OCI-LY7 (cell line): ENCODE results near the gene UBAC1. TPM values are rescaled to one million over a fixed set of nuclear protein-coding genes. Genes with fewer than 3 reads are reported as not detected.

Experiments
- BruUV-seq: library from RNA; stranded (reverse); fragments of 400-500 nt; replicated peaks from 2 replicates; lab custom pipeline; 2021; lab: Mats Ljungman, UMichigan
- CTCF ChIA-PET: fragments of 300-600 bp; sonication (Branson Sonifier 250); formaldehyde crosslinking; loops from one replicate; lab custom pipeline; 2022; ENCODE audit warnings: antibody characterized with exemption; ENCODE audit not compliant: unreplicated experiment; lab: Charles Lee
- POLR2A ChIA-PET: fragments of 300-600 bp; sonication (Branson Sonifier 250); formaldehyde crosslinking; loops from one replicate; lab custom pipeline; 2022; ENCODE audit warnings: antibody characterized with exemption; lab: Charles Lee
- DNase-seq: peaks from one replicate; pipeline ENCODE4 v3.0.0-alpha.2; 2015; ENCODE audit warnings: low spot score
- H2AFZ ChIP-seq: fragments of 200-600 bp; sonication (generic), shearing (Covaris generic); 2 replicates; pipeline ENCODE4 v1.6.1; 2014; ENCODE audit warnings: mild to moderate bottlenecking, antibody characterized with exemption, low read length, moderate library complexity
- H3K27ac ChIP-seq: fragments of 200-600 bp; sonication (generic); 2 replicates; pipeline ENCODE4 v1.5.1; 2014; ENCODE audit warnings: mixed run types, low read depth, mild to moderate bottlenecking, moderate library complexity, low read length, inconsistent platforms; ENCODE audit not compliant: poor library complexity, severe bottlenecking
- H3K36me3 ChIP-seq: fragments of 200-600 bp; sonication (generic); 2 replicates; pipeline ENCODE4 v1.6.1; 2014; ENCODE audit warnings: mild to moderate bottlenecking, antibody characterized with exemption, low read length, moderate library complexity, mixed read lengths; ENCODE audit not compliant: insufficient read depth
- H3K4me1 ChIP-seq: fragments of 200-600 bp; sonication (generic); 2 replicates; pipeline ENCODE4 v1.5.1; 2014; ENCODE audit warnings: mild to moderate bottlenecking, low read length; ENCODE audit not compliant: insufficient read depth, poor library complexity, severe bottlenecking
- H3K4me2 ChIP-seq: fragments of 200-600 bp; sonication (generic); 2 replicates; pipeline ENCODE4 v1.6.1; 2014; ENCODE audit warnings: mild to moderate bottlenecking, low read length
- H3K4me3 ChIP-seq: fragments of 200-600 bp; sonication (generic); 2 replicates; pipeline ENCODE4 v1.5.1; 2014; ENCODE audit warnings: mild to moderate bottlenecking, low read depth, low read length; ENCODE audit not compliant: poor library complexity, severe bottlenecking
- H3K79me2 ChIP-seq: fragments of 200-600 bp; sonication (generic); 2 replicates; pipeline ENCODE4 v1.6.1; 2016; ENCODE audit warnings: low read depth, mild to moderate bottlenecking, low read length, moderate library complexity, mixed read lengths; ENCODE audit not compliant: insufficient read depth
- H3K9me2 ChIP-seq: fragments of 200-600 bp; sonication (generic); 2 replicates; pipeline ENCODE4 v1.6.1; 2016; ENCODE audit warnings: mild to moderate bottlenecking, low read length, mixed read lengths; ENCODE audit not compliant: insufficient read depth
- H3K9me3 ChIP-seq: fragments of 200-600 bp; sonication (generic); 2 replicates; pipeline ENCODE4 v1.6.1; 2014; ENCODE audit warnings: mild to moderate bottlenecking, mixed run types, low read length, mixed read lengths
- H4K20me1 ChIP-seq: fragments of 200-600 bp; sonication (generic); 2 replicates; pipeline ENCODE4 v1.6.1; 2014; ENCODE audit warnings: mild to moderate bottlenecking, antibody characterized with exemption, low read length, moderate library complexity, mixed read lengths; ENCODE audit not compliant: insufficient read depth
- EZH2phosphoT487 ChIP-seq: fragments of 200-600 bp; sonication (generic); IDR thresholded peaks from 2 replicates; pipeline ENCODE4 v1.6.1; 2018; ENCODE audit warnings: low read depth, borderline replicate concordance, mild to moderate bottlenecking, mixed run types, antibody characterized with exemption, low read length, moderate library complexity, mixed read lengths
- intact Hi-C: fragments of 100-400 bp; cut with micrococcal nuclease; formaldehyde crosslinking; loops from one replicate; pipeline ENCODE4 v1.10.0; 2022; ENCODE audit not compliant: unreplicated experiment
- total RNA-seq, 2 experiments: library from RNA; depleted of rRNA in 1 of 2; stranded (reverse); fragments of >200 nt in 1 of 2; shearing (Covaris generic) in 1 of 2; gene quantifications; 2 replicates each; pipeline ENCODE4 v1.2.3, GENCODE V29; 2014 to 2022
- TF ChIP-seq, protein P1 (sequence below): fragments of 200-600 bp; sonication (generic); conservative IDR thresholded peaks from 2 replicates; pipeline ENCODE4 v1.5.1; 2014; ENCODE audit warnings: mild to moderate bottlenecking, antibody characterized with exemption, low read length, moderate library complexity, mixed read lengths

Gene UBAC1
- total RNA-seq, 2 experiments from 2014 or later, result 42.3 to 59.2 TPM

DNA sequence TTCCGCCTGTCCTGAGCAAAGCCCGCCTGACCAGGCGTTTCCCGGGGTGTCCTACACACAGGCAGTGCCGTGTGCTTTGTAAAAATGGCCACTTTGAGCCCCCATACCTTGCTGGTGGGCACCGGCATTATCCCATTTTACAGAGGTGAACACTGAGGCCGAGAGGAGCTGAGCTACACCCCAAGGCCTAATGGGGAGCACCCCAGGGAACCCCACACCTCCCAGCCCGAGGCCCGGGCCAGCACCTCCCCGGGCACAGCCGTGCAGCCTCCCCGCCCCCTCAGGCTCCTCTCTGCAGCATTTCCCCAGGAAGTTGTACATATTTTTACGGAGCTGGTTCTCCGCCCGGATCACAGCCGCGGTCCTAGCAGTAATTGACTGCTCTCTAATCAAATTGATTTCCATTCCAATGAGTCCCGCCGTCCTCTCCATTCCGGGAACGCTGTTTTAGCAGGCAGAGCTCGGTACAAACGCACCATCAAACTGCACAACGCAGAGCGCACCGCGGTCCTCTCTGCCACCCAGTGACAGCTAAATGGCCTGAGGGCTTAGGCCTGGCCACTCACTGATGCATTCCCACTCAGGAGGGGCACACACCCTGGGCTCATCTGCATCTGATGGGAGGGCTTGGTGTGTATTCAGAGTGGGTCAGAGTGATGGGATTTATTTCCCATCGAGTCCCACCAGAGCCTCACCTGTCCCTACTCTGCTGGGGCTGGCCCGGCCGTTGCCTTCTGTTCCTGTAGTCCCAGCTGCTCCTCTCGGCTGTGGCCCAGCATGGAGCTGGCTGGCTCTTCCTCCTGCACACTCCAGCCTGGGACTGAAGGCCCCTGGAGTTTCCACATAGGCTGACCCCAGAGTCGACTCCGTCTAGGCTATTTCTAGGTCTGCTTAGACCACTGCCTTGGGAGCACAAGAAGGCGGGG is 36.2 kb upstream of the UBAC1 start:
- ChIA-PET POLR2A (interaction anchor here (0.7 kb wide), 1 partner anchor 17 kb away, joined by 3 read pairs; no protein-coding TSS in a partner anchor), CTCF (no interaction called here)
- no peaks in the 10 kb centered on the region for H3K9me3 ChIP-seq
- peaks cover 34% of the 10 kb centered on the region for H3K4me1 ChIP-seq
- TF ChIP-seq EZH2phosphoT487, result no peak
- TF ChIP-seq, protein P1, sequence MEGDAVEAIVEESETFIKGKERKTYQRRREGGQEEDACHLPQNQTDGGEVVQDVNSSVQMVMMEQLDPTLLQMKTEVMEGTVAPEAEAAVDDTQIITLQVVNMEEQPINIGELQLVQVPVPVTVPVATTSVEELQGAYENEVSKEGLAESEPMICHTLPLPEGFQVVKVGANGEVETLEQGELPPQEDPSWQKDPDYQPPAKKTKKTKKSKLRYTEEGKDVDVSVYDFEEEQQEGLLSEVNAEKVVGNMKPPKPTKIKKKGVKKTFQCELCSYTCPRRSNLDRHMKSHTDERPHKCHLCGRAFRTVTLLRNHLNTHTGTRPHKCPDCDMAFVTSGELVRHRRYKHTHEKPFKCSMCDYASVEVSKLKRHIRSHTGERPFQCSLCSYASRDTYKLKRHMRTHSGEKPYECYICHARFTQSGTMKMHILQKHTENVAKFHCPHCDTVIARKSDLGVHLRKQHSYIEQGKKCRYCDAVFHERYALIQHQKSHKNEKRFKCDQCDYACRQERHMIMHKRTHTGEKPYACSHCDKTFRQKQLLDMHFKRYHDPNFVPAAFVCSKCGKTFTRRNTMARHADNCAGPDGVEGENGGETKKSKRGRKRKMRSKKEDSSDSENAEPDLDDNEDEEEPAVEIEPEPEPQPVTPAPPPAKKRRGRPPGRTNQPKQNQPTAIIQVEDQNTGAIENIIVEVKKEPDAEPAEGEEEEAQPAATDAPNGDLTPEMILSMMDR, result no peak
- H3K9me2 ChIP-seq, result no peaks in the 10 kb centered on the region
- H3K36me3 ChIP-seq, result no peaks in the 10 kb centered on the region
- no peak overlapping the region for H2AFZ ChIP-seq
- no peak for DNase-seq
- H3K27ac ChIP-seq, result no peak overlapping the region
- no peak overlapping the region for H3K4me2 ChIP-seq
- no TSS peak for BruUV-seq
- H3K79me2 ChIP-seq, result no peaks in the 10 kb centered on the region
- no peaks in the 10 kb centered on the region for H4K20me1 ChIP-seq
- intact Hi-C loops, result no loop called here
- no peak overlapping the region for H3K4me3 ChIP-seq

DNA sequence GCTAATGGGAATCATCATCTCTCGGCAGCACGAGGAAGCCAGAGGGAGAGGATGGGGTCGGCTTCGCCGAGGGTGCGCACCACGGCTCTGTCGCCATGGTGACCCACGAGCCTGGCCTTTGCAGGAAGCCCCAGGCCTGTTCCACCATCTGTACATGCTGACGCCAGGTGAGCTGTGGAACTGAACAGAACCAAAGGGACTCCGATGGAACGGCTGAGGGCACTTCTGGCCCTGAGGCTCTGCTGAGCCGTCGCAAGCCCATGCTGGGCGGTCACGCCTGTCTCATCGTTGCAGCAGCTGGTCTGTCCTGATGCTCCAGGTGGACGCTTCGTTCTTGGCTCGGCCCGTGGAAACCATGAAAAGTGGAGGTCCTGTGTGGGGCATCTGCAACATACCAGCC is 34.6 kb upstream of the UBAC1 start:
- no peaks in the 10 kb centered on the region for H4K20me1 ChIP-seq
- no peak overlapping the region for H3K27ac ChIP-seq
- no peak overlapping the region for H3K4me2 ChIP-seq
- intact Hi-C loops, result no loop called here
- no peak overlapping the region for H3K4me3 ChIP-seq
- no peak for DNase-seq
- POLR2A ChIA-PET, result no interaction called here
- no peak for TF ChIP-seq EZH2phosphoT487
- TF ChIP-seq, protein P1, result no peak
- H2AFZ ChIP-seq, result no peak overlapping the region
- BruUV-seq, result no TSS peak
- no peaks in the 10 kb centered on the region for H3K79me2 ChIP-seq
- CTCF ChIA-PET, result no interaction called here
- no peaks in the 10 kb centered on the region for H3K36me3 ChIP-seq
- H3K9me2 ChIP-seq, result no peaks in the 10 kb centered on the region
- peaks cover 49% of the 10 kb centered on the region for H3K4me1 ChIP-seq
- H3K9me3 ChIP-seq, result no peaks in the 10 kb centered on the region
